Raji (cell line): Measurements from ENCODE around the gene CNTNAP2.

ENCODE experiments used
- POLR2A ChIP-seq: IDR thresholded peaks from 2 replicates; pipeline ENCODE4 v1.6.1; 2011; ENCODE audit warnings: low read depth, low read length, control low read depth; ENCODE audit not compliant: insufficient read depth

CNTNAP2 gene

GRCh38 chr7:147249956-147250355 lies 1133.4 kb downstream of the CNTNAP2 start:
- TF ChIP-seq POLR2A = no peak

GRCh38 chr7:147251751-147252325 lies 1135.2 kb downstream of the CNTNAP2 start:
- TF ChIP-seq POLR2A = no peak

- TF ChIP-seq POLR2A = no peak
Observed at GRCh38 chr7:147261693-147262092, 1145.1 kb downstream of the CNTNAP2 start.

- no peak for TF ChIP-seq POLR2A
Observed at GRCh38 chr7:147265528-147265927, 1148.9 kb downstream of the CNTNAP2 start.

GRCh38 chr7:147276106-147276505 lies 1159.5 kb downstream of the CNTNAP2 start:
- no peak for TF ChIP-seq POLR2A

GRCh38 chr7:147276783-147277370 lies 1160.3 kb downstream of the CNTNAP2 start:
- no peak for TF ChIP-seq POLR2A

- TF ChIP-seq POLR2A = no peak
Observed at GRCh38 chr7:147279514-147279913, 1162.9 kb downstream of the CNTNAP2 start.

GRCh38 chr7:147279964-147280374 lies 1163.4 kb downstream of the CNTNAP2 start:
- no peak for TF ChIP-seq POLR2A

- no peak for TF ChIP-seq POLR2A
Observed at GRCh38 chr7:147282204-147282603, 1165.6 kb downstream of the CNTNAP2 start.

- TF ChIP-seq POLR2A = no peak
Observed at GRCh38 chr7:147296201-147296600, 1179.6 kb downstream of the CNTNAP2 start.

GRCh38 chr7:147296986-147297385 lies 1180.4 kb downstream of the CNTNAP2 start:
- no peak for TF ChIP-seq POLR2A

GRCh38 chr7:147298611-147299043 lies 1182.0 kb downstream of the CNTNAP2 start:
- no peak for TF ChIP-seq POLR2A

- no peak for TF ChIP-seq POLR2A
Observed at GRCh38 chr7:147300293-147300692, 1183.7 kb downstream of the CNTNAP2 start.

GRCh38 chr7:147304376-147304775 lies 1187.8 kb downstream of the CNTNAP2 start:
- TF ChIP-seq POLR2A = no peak

GRCh38 chr7:147305827-147306226 lies 1189.2 kb downstream of the CNTNAP2 start:
- no peak for TF ChIP-seq POLR2A

GRCh38 chr7:147308539-147308938 lies 1191.9 kb downstream of the CNTNAP2 start:
- TF ChIP-seq POLR2A = no peak

- TF ChIP-seq POLR2A = no peak
Observed at GRCh38 chr7:147311336-147311735, 1194.7 kb downstream of the CNTNAP2 start.
